ENCODE measurements around the gene SNPH.

GRCh38 chr20:1293641-1294379, 27.7 kb downstream of the SNPH start:
- TF ChIP-seq TAF1 (IDR thresholded peaks at IDR 0.05; ENCODE audit: low read depth, low read length), result no peak
- TF ChIP-seq CTCF (IDR thresholded peaks at IDR 0.05; ENCODE audit: control extremely low read depth in 1 of 3, insufficient read depth in 1 of 3, low read depth in 1 of 3, low read length in 3 of 3), result no peak
- no peak for TF ChIP-seq CREB1 (IDR thresholded peaks at IDR 0.05)
- TF ChIP-seq MAX (IDR thresholded peaks at IDR 0.05), result no peak

Data from H1 (cell line).